Kidney epithelial cell (primary cell): Measurements from ENCODE around the gene SLC25A29. TPM values are rescaled to one million over a fixed set of nuclear protein-coding genes. Genes with fewer than 3 reads are reported as not detected.
A peak's percentile ranks its signal among the peaks of the same experiment; 100 is the strongest.
"Not testable (repeated sequence)": the region's sequence is repeated elsewhere in the genome, so short reads cannot be mapped to it uniquely, and the experiment has no call there.

Experiments used
- DNase-seq: peaks from one replicate; pipeline ENCODE4 v3.0.0-alpha.2; 2010; ENCODE audit warnings: low read depth
- H3K27me3 ChIP-seq: 2 replicates; pipeline ENCODE4 v1.6.0; 2011; ENCODE audit warnings: low read length; ENCODE audit not compliant: control insufficient read depth, insufficient read depth
- H3K36me3 ChIP-seq: 2 replicates; pipeline ENCODE4 v1.5.1; 2011; ENCODE audit warnings: low read length; ENCODE audit not compliant: control insufficient read depth, insufficient read depth
- H3K4me3 ChIP-seq: 2 replicates; pipeline ENCODE4 v1.5.1; 2011; ENCODE audit warnings: low read depth, mild to moderate bottlenecking, control low read depth, low read length
- total RNA-seq: library from RNA; depleted of rRNA; stranded (reverse); fragments of >200 nt; gene quantifications from 2 replicates; pipeline ENCODE4 v1.2.3, GENCODE V29; 2015
- TF ChIP-seq, protein P1 (sequence below): IDR thresholded peaks from 2 replicates; pipeline ENCODE4 v1.5.1; 2011; ENCODE audit warnings: mild to moderate bottlenecking, moderate library complexity, low read length, control low read depth, inconsistent platforms; ENCODE audit not compliant: insufficient read depth, poor library complexity, severe bottlenecking

The SLC25A29 gene
- total RNA-seq, 1 donor from 2014 or later: 93.7 TPM

DNA sequence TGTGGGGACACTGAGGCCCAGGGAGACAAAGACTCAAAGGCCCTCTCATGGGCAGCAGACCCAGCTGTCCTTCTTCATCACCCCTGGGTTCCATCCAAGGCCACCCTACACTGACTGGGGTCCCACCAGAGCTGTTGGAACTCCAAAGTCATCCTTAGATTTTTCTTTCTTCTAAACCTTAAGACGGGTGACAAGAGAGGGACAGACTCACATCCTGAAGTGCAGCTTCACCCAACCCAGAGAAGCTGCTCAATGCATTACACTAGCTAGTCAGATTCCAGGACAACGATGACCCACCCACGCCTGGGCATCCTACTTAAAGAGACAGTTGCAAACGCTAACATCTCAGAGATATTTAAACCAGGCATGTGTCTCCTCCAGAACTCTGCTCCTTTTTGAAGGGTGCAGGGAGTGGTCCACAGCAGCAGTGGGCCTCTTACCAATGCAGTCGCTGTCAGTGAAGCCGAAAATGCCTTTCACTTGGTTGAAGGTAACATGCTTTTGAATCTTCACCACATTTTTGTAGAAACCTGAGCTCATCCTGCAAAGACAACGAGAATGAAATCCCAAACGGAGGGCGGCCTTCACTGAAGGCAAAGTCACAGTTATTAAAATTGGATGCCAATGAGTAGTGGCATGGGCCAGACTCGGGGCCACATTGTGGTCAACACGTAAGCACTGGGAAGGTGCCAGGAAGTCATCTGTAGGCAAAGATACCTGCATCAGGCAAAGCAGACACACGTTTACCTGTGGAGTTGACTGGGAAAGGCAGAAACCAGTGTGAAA lies 40.3 kb upstream of the SLC25A29 start:
- no peak for DNase-seq
- Histone ChIP-seq H3K27me3 (no peaks in the 10 kb centered on the region), H3K4me3 (no peak overlapping the region), H3K36me3 (no peaks in the 10 kb centered on the region)
- TF ChIP-seq, protein P1, sequence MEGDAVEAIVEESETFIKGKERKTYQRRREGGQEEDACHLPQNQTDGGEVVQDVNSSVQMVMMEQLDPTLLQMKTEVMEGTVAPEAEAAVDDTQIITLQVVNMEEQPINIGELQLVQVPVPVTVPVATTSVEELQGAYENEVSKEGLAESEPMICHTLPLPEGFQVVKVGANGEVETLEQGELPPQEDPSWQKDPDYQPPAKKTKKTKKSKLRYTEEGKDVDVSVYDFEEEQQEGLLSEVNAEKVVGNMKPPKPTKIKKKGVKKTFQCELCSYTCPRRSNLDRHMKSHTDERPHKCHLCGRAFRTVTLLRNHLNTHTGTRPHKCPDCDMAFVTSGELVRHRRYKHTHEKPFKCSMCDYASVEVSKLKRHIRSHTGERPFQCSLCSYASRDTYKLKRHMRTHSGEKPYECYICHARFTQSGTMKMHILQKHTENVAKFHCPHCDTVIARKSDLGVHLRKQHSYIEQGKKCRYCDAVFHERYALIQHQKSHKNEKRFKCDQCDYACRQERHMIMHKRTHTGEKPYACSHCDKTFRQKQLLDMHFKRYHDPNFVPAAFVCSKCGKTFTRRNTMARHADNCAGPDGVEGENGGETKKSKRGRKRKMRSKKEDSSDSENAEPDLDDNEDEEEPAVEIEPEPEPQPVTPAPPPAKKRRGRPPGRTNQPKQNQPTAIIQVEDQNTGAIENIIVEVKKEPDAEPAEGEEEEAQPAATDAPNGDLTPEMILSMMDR: no peak

- Histone ChIP-seq H3K4me3 (no peak overlapping the region), H3K36me3 (no peaks in the 10 kb centered on the region), H3K27me3 (no peaks in the 10 kb centered on the region)
- DNase-seq: no peak
- TF ChIP-seq, protein P1: no peak
Observed at GRCh38 chr14:100345711-100346110, 39.5 kb upstream of the SLC25A29 start.

DNA sequence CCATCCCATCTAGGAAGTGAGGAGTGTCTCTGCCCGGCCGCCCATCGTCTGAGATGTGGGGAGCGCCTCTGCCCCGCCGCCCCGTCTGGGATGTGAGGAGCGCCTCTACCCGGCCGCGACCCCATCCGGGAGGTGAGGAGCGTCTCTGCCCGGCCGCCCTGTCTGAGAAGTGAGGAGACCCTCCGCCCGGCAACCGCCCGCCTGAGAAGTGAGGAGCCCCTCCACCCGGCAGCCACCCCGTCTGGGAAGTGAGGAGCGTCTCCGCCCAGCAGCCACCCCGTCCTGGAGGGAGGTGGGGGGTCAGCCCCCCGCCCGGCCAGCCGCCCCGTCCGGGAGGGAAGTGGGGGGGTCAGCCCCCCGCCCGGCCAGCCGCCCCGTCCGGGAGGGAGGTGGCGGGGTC lies 38.4 kb upstream of the SLC25A29 start:
- not testable (repeated sequence) for DNase-seq, H3K27me3 ChIP-seq, H3K36me3 ChIP-seq, H3K4me3 ChIP-seq

GRCh38 chr14:100342826-100343225 lies 36.6 kb upstream of the SLC25A29 start:
- H3K4me3 ChIP-seq, H3K27me3 ChIP-seq, H3K36me3 ChIP-seq, DNase-seq: not testable (repeated sequence)

GRCh38 chr14:100342195-100342594 lies 36.0 kb upstream of the SLC25A29 start:
- no peak for DNase-seq
- Histone ChIP-seq H3K4me3 (no peak overlapping the region), H3K27me3 (no peaks in the 10 kb centered on the region), H3K36me3 (no peaks in the 10 kb centered on the region)
- TF ChIP-seq, protein P1: no peak

GRCh38 chr14:100341301-100342031 lies 35.2 kb upstream of the SLC25A29 start:
- Histone ChIP-seq H3K27me3 (no peaks in the 10 kb centered on the region), H3K4me3 (no peak overlapping the region), H3K36me3 (no peaks in the 10 kb centered on the region)
- DNase-seq: peak; percentile 82
- TF ChIP-seq, protein P1: no peak

DNA sequence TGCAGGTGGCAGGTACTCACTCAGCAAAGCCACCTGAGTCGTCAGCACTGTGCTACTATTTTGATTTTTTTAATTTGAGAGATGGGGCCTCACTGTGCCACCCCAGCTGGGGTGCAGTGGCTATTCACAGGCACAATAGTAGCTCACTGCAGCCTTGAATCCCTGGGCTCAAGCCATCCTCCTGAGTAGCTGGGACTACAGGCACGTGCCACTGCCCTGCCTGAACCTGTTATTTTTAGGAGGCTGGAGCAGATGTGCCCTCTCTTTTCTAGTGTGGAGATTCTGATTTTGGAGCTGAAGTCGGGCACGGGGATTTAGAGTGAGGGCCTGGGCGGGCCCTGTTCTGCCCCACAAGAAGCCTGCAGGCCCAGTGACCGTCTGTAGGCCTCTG lies 34.2 kb upstream of the SLC25A29 start:
- no peaks in the 10 kb centered on the region for H3K27me3 ChIP-seq
- TF ChIP-seq, protein P1: no peak
- H3K4me3 ChIP-seq: no peak overlapping the region
- no peak for DNase-seq
- peaks cover 2% of the 10 kb centered on the region for H3K36me3 ChIP-seq
